SH-SY5Y (cell line): ENCODE data around the gene MSRB3.

Experiments
- GATA2 ChIP-seq: IDR thresholded peaks from 2 replicates; pipeline ENCODE4 v1.6.1; 2011; ENCODE audit warnings: mild to moderate bottlenecking, low read depth, low read length
- GATA3 ChIP-seq: IDR thresholded peaks from 2 replicates; pipeline ENCODE4 v1.6.1; 2011; ENCODE audit warnings: low read depth, mild to moderate bottlenecking, low read length, moderate library complexity

- no peak for TF ChIP-seq GATA2
- no peak for TF ChIP-seq GATA3
Measured at GRCh38 chr12:65313719-65314317, 35.3 kb downstream of the MSRB3 start.
